ENCODE measurements around the gene BRD3.

Gene BRD3

GRCh38 chr9:134035041-134036039 lies 32.5 kb downstream of the BRD3 start:
- no peak for DNase-seq

- no peak for DNase-seq
Measured at GRCh38 chr9:134034215-134035040, 33.4 kb downstream of the BRD3 start.

- DNase-seq, result no peak
Measured at GRCh38 chr9:134033516-134034214, 34.2 kb downstream of the BRD3 start.

- no peak for DNase-seq
Measured at GRCh38 chr9:134032456-134033222, 35.2 kb downstream of the BRD3 start.

- no peak for DNase-seq
Measured at GRCh38 chr9:134031783-134032182, 36.0 kb downstream of the BRD3 start.

GRCh38 chr9:134030821-134031470 lies 36.9 kb downstream of the BRD3 start:
- no peak for DNase-seq

GRCh38 chr9:134029248-134030226 lies 38.3 kb downstream of the BRD3 start:
- no peak for DNase-seq

GRCh38 chr9:134028575-134029247 lies 39.1 kb downstream of the BRD3 start:
- DNase-seq, result no peak

- DNase-seq, result no peak
Measured at GRCh38 chr9:134028076-134028475, 39.8 kb downstream of the BRD3 start.

- DNase-seq, result no peak
Measured at GRCh38 chr9:134027561-134027960, 40.3 kb downstream of the BRD3 start.

- DNase-seq, result no peak
Measured at GRCh38 chr9:134026981-134027380, 40.8 kb downstream of the BRD3 start.

GRCh38 chr9:134026581-134026980 lies 41.2 kb downstream of the BRD3 start:
- no peak for DNase-seq

- peak; percentile 35 for DNase-seq
Measured at GRCh38 chr9:134025606-134026541, 42.0 kb downstream of the BRD3 start.

GRCh38 chr9:134024828-134025605 lies 42.8 kb downstream of the BRD3 start, which contains the start of gene BRD3OS:
Gene BRD3OS, plus strand, starts transcription at chr9:134025481. Its CDS starts 1,267 bp downstream, at chr9:134026748.
- peak; percentile 99 for DNase-seq

- no peak for DNase-seq
Measured at GRCh38 chr9:134024214-134024792, 43.5 kb downstream of the BRD3 start.

- DNase-seq, result no peak
Measured at GRCh38 chr9:134014946-134015345, 52.9 kb downstream of the BRD3 start.

GRCh38 chr9:134011401-134011800 lies 56.4 kb downstream of the BRD3 start:
- no peak for DNase-seq
